GM18907 (cell line): ENCODE results near the gene IGF2BP3.

Experiments used
- ATAC-seq: cut with Tn5 transposase; IDR thresholded peaks from one replicate; pipeline ENCODE4 v1.9.1; 2021; ENCODE audit warnings: mild to moderate bottlenecking, moderate library complexity; ENCODE audit not compliant: unreplicated experiment

IGF2BP3 gene

DNA sequence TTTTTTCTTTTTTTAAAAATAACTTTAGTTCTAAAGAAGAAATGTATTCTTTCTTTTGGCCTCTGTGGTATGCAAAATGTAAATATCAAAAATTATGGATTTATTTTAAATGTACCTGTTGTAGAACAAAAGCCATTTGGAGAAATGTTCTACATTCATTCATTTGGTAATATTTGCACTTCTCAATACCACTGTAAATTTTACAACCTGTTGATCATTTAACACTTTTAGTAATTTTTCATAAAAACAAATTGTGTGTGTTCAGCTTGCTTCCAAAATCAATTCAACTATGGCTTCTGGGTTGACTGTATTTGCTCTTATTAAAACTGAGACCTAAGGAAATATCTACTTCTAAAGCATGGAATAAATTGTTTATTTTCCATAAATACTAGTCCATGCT lies 2.3 kb upstream of the IGF2BP3 start:
- no peak for ATAC-seq

DNA sequence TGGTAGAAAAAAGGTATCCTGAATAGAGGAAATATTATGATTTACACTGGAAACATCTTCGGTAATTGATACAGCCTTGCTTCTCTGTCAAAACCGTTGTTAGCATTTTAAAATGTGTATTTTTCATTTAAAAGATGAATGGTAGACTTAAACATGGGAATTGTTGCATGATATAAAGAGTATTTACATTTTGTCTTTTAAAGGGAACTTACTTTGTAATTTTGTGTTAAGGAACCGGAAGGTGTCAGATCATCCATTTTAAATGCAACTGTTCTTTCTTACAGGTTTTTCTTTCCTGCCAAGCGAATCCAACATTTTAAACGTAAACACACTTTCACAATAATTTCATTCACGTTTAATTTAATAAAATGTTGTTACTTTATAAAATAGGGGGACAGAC lies 1.8 kb upstream of the IGF2BP3 start:
- ATAC-seq, result no peak

DNA sequence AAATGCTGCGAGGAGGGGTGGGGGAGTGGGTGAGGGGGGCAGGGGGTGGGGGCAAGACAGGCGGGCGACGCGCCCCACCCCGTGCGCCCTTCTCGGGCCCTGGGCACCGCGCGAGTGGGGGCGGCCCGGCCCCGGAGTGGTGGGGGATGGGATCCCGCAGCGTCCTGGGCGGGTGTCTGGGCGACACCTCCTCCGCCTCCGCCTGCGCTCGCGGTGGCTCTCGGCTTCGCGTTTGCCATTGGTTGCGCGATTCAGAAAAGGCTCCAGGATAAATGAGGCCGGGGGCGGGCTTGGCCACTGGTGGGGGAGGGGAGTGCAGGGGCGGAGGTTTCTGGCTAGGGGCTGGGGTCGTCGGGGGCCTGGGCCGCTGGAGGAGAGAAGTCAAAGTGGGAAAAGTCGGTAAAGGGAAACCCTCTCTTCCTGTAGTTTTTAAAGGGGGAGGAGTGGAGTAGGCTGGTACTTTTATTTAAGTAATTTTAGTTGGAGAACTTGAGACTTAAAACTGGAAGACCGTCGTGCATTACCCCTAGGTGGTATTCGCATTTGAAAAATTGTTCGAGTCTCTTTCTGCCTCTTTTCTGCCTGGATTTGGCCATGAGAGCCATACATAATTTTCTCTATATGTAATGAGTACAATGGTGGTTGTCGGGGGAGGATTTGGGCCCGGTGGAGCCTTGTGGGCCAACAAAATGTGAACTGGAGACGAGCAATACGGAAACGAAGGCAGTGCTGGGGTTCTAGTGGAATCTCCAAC lies 992 bp upstream of the IGF2BP3 start:
- peak; percentile 23 for ATAC-seq

DNA sequence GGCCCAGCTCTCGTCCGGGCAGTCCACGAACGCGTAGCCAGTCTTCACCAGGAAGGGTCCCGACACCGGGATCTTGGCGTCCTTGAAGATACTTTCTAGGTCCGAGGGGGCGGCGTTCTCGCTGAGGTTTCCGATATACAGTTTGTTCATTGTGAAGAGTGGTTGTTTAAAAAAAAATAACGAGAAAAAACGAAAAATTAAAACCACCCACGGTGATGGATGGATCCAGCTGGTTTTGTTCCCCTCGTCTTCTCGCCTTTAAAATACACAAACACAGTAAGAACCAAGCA lies 385 bp downstream of the IGF2BP3 start:
- ATAC-seq, result no peak

DNA sequence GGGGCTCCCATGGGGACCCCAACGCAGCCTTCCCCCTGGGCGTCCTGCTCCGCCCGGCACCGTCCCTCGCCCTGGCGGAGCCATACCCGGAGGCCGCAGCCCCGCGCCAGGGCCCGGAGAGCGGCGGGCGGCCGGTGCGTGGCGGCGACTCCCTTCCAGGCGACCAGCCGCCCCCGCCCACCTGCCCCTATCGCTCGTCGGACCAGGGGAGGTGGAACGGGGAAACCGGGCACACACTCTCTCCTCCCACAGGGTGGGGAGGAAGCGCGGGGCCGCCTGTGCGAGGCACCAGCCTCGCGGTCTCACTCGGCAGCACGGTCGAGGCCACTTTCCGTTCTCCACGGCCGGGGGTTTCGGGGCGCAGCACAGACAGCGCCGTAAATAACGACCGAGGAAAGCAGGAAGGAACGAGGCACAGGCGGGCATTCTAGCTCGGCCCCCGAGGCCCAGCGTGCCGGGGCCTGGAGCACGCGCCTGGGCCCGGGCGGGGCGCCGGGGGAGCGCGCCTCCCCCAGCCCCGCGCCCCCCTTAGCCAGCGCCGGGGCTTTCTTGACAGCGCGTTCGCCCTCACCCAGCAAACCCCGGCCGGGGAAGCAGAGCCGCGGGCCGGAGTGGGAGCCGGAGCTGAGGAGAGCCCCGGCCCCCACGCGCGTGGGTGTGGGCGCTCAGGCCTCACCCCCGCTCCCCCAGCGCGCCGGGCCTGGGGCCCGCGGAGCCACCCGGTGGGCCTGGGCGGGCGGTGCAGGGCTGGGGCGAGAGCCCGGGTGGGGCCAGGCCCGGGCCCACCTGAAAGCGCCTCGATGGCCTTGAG lies 936 bp downstream of the IGF2BP3 start:
- ATAC-seq, result no peak

DNA sequence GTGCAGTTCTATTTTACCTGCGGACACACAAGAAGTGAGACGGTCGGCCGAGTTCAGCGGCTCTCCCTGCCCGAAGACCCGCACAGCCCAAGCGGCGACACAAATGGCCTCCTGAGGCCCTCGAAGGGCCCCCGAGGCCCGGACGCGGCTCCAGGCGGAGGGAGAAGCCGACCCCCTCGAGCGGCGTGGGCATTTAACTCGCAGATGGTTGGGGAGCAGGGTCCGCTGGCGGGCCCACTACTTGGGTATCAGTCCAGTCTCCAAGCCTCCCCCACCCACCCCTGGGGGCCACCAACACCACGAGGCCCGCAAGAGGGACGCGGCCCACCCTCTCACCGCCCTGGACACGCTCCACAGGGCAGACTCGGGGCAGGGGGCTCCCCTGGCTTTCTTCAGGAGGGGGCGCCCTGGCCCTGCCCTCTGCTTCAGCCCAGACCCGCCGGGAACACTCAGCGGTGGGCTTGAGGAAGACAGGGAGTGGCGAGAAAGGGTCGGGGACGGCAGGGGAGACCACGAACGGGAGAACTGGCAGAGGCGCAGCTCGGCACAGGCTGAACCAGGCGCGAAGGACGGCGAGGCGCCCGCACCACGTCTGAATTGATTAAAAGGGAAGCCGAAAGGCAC lies 1.7 kb downstream of the IGF2BP3 start:
- no peak for ATAC-seq

DNA sequence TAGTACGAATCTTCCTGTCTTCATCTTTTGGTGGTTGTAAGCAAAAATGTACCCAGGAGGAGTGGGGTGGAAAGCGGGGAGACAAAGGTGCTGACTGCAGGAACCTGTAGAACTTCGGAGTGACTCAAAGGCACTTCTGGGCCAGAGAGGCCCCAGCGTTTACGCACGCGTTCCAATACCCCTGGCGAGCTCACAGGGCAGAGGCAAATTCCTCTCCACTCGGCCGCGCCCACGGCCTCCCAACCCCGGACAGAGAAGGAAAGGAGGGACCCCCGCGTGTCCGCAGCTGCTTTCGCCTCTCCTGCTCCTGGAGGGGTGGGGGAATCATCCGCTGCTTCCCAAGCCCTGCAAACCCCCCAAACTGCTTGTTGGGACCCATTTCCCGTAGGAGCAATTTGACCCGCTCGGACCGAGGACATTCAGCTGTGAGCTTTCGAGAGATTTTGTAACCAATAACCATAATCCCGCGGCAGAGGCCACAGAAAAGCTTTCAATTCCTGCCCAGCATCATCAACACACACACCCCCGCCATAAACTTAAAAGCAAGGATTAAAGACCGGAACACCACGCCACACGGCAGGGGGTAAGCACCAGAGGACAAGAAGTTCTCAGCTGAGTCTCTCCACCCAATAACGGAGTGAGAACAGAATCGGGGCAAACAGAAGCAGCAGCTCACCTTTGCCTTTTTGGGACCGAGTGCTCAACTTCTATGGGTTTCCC lies 2.3 kb downstream of the IGF2BP3 start:
- ATAC-seq, result no peak

DNA sequence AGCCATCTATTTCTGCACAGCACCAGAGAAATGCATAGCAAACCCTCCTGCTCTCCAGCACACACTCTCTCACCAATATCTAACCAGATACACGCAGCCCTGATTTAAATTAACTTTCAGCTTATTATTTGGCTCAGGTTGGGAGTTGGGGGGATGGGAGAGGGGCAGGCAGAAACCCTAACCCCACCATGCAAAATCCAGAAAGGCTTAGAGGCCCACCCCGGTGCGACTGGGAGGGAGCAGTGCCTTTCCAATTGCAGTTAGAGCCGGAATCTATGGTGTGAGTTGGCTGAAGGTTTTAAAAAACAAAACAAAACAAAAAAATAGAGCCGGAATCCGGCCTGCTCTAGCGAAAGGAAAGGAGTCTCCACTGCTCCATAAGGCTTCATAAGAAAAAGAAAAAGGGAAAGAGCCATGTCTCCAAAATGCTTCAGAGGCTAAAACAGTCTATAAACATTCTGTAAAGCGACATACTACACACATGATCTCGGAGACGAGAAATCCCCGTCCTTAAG lies 2.9 kb downstream of the IGF2BP3 start:
- ATAC-seq, result no peak

DNA sequence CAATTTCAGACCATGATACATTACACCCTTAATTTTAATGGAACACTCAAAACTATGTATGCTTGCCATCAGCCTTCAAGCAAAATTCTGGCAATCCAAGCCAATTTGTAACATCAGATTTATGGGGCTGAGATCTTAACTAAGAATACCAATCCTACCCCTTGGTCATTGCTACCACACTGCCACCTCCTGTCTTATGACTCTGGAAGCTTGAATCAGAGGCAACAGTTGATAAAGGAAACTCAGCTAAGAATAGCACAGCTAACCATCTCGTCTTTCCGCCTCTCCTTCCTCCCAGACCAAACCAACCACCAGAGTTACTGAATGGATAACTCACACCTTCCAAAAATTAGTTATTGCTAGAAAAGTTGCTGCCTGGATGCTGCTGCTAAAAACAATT lies 7.4 kb downstream of the IGF2BP3 start:
- ATAC-seq, result no peak

DNA sequence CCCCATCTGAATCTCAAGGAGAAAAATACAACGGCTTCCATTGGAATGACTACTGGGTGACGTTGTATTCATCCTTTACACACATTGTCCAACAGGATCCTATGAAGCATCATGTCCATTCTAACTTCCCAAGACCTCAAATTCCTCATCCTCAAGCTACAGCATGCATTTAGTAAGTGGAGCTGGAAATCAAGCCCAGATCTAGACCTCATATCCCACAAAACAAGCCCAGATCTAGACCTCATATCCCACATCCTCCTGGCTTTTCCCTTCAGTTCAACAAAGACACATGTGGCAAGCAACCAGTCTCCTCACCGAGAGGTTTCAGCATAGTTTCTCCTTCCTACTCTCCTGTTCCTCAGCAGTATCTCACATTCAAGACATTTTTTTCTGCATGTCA lies 12.2 kb downstream of the IGF2BP3 start:
- no peak for ATAC-seq

DNA sequence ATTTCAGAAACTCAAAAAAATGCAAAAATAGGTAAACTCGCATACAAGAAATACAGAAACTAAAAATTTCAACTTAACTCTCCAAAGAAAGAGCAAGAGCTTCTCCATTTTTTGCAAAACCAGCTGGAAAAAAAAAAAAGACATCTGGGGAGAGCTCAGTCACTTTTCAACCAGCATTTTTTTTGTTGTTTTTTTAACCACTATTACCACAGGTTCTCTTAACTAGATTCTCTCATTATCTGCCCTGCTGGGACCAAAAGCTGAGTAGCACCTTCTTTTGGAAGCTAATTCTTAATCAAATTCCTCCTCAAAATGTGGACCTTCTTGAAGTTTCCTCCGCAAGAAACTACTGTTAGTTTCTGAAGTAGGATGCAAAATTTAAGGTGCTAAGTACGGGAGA lies 14.2 kb downstream of the IGF2BP3 start:
- ATAC-seq, result no peak

DNA sequence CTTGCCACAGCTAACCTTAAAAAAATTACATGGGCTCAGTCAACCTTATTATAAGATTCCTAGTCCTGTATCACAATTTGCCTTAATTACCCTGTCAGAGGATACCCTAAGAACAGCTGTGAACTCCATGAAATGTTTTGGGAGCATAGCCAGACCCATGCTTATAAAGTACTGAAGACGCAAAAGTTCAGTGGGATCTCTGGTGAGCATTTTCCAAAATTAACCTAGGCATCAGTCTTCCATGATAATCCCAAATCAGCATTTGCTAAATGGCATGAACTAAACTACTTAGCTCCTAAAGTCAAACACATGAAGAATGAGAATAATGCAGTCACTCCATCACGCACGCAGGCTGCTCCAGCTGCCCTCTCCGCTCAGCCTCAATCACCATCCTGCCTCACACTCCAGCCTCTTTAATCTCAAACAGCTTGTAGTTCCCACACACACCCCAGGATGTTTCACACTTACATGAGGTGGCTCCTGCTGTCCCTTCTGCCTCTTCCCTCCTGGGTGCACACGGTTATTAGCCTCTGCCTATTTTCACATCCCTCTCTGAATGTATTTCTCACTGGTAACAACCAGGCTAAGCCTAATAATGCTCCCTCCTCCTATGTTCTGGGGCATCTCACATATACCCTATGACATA lies 15.3 kb downstream of the IGF2BP3 start:
- no peak for ATAC-seq

DNA sequence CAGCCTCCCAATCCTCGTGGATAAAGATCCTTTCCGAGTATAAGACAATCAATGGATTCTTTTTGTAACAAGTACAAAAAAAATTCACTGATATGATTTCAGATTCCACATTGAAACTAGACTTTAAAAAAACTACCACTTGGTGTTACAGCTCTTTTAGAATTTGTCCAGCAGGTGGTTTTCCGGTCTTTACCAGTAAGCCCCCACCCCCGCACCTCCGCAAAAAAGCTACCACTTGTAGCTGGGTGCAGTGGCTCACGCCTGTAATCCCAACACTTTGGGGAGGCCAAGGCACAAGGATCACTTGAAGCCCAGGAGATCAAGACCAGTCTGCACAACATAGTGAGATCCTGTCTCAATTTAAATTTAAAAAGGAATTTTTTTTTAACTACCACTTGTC lies 19.8 kb downstream of the IGF2BP3 start:
- ATAC-seq, result no peak

DNA sequence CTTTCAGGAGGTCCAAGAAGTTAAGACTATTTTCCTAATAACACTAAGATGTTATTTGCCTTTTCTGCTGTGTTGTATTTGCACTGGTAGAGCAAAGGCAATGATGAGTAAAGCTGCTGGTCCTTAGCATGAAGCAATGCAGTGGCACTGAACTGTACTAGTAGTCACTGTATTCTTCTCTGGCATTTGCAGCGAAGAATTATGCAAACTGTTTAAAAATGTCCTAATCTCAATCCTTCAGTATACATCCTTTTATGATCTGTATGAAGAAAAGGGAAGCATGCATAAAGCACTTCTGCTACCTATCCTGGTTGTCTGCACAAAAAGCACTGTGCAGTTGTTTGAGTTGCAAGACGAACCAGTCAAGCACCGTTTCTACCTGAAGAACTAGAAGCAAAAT lies 20.4 kb downstream of the IGF2BP3 start:
- ATAC-seq, result no peak

DNA sequence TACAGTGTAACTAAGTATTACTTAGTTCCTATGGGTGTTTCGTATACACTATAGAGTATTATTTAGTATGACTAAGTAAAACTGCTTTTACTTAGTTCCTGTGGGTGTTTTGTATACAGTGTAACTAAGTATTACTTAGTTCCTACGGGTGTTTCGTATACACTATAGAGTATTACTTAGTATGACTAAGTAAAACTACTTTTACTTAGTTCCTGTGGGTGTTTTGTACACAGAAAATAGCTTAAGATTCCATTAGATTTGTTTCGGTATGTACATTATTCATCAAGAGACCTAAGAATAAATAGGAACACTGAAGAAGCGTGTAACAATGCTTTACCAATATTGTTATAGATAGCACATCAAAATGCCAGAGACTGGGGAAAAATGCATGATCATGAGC lies 25.0 kb downstream of the IGF2BP3 start:
- no peak for ATAC-seq

DNA sequence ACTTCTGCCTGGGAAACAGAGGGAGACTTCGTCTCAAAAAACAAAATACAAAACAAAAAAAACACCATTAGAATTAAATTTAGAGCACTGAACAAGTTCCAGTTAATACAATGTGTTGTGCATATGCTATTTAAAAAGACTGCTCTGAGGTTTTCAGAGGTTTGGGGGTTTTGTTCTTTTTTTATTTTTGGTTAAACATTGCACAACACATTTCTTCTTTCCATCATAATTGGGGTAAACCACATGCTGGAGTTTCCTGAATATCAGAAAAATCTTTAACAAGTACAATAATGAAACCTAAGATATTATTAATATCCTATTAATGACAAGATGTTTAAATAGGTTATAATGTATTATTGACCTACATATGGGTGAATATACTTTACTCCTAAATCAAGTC lies 26.3 kb downstream of the IGF2BP3 start:
- ATAC-seq, result no peak

DNA sequence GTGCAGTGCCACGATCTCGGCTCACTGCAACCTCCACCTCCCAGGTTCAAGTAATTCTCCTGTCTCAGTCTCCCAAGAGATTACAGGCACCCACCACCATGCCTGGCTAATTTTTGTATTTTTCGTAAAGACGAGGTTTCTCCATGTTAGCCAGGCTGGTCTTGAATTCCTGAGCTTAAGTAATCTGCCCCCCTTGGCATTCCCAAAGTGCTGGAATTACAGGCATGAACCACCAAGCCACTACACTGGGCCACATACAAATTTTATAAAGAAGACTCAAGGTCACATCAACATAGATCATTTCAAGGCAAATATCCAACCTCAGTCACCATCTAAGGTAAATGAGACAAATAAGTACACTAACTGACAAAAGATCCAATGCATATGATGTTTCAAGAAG lies 32.1 kb downstream of the IGF2BP3 start:
- ATAC-seq, result no peak

DNA sequence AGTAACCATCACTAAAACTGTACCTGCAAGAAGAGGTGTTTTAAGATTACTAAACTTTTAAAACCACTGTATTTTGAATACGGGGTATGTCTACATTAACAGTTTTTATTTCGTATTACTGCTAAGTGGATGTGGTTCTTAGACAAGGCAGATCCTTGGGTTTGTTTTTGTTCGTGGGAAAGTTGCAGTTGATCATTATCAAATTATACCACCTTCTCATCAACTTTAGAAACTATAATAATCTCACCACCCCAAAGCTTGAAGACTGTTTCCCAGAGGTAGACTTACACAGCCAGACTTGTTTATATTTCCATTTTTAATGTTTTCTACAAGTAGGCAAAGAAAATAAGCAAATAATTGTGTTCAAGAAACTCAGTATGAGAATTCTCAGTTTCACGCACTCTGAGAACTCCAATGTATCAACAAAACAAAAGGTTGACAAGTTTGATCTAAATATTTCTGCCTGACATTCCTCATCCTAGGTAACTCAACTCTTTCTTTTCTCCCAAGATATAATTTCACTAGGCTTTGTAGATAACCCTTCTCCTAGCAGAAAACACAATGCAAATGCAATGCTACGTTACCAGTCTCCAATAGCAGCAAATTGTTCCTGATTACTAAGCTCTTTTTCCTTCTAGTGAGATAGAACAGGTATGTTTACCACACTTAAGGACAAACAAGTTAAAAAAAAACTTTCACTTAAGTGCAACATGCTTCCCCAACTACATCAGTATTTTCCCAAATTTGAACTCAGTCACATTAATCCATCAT lies 36.0 kb downstream of the IGF2BP3 start:
- peak; percentile 61 for ATAC-seq

DNA sequence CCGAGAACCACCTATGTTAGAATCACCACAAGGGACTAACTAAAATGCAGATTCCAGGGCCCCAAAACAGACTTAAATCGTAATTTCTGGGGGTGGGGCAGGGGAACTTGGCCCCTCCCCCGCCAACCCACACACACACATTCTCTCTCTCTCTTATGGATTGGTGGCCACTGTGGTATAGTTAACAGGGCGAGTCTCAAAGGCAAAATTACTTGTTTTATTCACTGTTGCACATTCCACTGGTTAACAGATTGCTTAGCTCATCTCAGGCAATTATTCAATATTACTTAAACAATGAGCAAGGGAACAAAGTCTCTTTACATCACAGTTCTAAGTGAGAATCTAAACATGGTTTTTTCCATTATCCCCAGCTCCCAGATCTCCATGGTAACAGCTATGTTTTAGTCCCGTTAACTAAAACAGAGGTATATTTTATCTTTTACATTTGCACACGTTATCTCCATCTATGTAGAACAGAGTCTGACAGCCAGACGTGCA lies 38.5 kb downstream of the IGF2BP3 start:
- ATAC-seq, result no peak

DNA sequence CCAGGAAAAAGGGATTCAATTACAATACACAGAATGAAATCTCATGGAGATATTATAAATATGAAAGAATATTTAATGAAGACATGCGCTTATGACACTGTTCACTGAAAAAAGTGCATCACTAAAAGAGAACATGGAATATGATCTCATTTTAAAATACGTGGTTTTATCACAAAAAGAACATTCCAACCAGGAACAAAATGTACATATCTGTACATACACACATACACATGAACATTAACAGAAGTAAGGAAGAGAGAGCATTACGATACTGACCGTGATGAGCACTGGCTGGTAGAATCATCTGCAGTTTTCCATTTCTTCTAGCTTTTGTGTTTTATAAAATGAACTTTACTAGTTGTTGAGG lies 39.4 kb downstream of the IGF2BP3 start:
- no peak for ATAC-seq
